COR-L47 (cell line): ENCODE data around the gene ASB8.
A peak's percentile ranks its signal among the peaks of the same experiment; 100 is the strongest.
"Not testable (repeated sequence)": the region's sequence is repeated elsewhere in the genome, so short reads cannot be mapped to it uniquely, and the experiment has no call there.

ENCODE experiments used
- DNase-seq: peaks from one replicate; lab custom pipeline; 2025; lab: John Stamatoyannopoulos, UW

Gene ASB8

DNA sequence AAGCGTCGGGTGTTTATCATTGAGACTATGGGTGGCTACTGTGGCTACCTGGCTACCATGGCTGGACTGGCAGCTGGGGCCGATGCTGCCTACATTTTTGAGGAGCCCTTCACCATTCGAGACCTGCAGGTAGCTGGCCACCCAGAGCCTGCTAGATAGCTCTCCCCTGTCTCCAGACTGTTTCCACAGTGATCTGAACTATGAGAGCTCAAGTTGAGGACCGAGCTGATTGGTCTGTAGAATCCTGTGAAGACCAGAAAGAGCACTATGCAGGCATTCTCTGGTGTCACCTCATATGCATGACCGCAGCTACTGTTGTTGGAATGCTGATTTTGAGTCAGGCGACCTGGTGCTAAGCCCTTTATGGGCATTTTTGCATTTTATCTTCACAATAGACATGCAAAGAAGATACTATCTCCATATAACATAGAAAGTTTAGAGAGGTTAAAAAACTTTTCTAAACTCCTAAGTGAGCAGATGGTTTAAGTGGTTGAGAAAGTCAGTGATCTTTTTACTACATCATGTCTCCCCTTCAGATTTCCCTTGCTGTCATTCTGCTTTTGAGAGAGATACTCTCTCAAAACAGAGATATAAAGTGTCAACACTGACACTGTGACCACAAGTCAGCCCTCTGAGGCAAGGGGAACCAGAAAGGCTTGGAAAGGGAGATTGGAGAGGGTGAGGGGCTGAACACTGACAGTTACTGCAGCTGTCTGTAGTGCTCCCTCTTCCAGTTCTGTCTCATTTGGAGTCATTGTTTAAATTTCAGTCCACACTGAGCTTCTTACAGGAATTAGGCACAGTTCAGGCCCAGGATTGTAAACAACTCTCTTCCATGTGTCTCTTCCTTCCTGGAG is 14.3 kb downstream of the ASB8 start:
- no peak for DNase-seq

DNA sequence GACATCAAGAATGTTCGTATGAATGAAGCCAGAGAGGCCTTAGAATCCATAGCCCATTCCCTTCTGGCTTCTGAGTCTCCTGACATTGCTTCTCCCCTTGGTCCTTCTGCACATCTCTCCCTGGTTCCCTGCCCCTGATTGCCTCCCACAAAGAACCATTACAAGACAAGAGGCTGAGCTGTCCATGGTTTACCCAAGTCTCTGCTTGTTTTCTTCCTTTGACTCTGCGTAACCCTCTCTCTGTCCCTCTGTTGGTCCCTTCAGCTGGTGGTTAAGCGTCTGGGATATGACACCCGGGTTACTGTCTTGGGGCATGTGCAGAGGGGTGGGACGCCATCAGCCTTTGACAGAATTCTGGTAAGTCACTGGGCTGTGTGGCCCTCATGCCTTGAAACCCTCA is 22.3 kb downstream of the ASB8 start:
- DNase-seq = no peak

DNA sequence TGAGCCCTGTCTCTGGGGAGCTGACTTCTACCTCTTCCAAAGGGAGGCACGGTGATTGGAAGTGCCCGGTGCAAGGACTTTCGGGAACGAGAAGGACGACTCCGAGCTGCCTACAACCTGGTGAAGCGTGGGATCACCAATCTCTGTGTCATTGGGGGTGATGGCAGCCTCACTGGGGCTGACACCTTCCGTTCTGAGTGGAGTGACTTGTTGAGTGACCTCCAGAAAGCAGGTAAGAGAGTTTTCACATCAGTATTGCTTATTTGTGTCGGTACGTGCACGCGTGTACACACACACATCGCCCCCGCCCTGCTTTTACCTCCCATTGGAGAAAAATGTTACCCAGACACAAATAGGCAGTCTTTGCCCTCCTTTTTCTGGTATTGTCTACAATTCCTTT is 24.5 kb downstream of the ASB8 start:
- DNase-seq = no peak

DNA sequence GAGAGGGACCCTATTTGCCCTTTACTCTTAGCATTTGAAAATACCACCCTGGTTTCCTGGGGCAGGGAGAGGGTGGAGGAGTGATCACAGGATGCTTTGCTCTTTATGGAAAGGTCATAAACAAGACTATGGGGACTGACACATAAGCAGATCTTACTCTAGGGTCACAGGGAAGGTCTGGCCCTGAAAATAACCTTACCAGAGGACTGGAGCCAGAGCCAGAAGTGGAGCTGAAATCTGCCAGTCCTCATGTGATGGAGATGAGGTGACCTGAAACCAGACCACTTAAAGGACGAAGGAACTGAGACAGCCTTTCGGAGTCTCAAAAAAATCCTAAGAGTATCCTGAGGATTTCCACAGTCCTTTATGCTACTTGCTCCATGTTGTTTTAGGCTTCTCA is 25.8 kb downstream of the ASB8 start:
- no peak for DNase-seq

DNA sequence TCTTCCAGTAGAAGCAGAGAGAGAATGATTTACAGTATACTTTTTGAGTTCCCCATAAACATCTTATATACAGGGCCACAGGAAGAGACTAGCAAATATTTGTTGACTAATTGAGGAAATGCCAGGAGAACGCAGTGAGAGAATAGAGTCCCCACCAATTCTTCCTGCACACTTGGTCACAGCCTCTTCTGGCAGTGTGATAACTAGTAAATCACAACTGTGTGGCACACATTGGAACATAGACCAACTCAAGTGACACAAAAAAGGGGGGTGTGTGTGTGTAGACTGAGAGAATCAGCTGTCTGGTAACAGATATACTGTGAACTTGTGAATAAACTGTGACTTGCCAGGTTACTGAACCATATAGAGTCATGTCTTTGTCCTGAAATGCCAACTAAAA is 27.9 kb downstream of the ASB8 start:
- no peak for DNase-seq

DNA sequence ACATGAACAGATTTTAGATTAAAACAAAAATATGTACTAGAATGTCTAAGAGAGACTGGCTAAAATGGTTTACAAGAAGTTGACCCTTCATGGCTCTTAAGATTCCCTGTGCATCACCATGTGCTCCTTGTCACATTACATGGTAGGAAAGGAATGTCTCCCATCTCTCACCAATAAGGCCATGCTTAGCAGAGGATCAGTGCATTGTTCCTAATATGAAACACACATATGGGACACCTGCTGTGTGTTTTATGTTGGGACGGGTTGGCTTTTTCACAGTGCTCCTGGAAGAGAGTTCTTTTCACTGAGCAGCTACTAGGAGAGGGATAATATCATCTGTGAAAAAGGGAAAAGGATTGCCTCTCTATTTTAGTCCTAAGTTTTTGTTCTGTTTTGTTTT is 28.5 kb downstream of the ASB8 start:
- no peak for DNase-seq

DNA sequence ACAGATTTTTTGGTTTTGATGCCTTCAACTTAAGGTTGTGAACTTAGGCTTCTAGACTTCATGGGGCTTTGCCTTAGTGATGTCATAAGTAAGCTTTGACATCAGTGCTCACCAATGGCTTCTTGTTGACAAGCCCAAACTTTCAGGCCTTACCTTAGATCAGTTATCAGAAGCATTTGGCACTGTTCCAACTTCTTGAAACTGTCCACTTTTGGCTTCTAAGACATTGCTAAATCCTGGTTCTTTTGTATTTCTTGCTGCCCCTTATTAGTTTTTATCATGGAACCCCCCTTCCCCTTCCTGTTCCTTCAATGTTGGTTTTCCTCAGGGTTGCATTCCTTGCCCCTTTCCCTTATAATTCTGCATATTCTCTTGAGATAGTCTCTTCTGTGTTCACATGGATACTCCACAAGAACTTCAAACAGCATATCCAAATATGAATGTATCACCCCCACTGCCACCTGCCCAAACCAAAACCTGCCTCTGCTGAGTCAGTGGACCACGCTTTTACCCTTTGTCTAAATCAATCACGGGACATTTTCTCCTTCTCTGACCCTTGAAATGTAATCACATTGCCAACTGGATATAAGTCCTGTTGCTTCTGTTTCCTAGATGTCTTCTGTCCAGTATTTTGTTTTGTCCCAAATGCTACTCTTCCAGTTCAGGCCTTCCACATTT is 30.2 kb downstream of the ASB8 start:
- DNase-seq = no peak

DNA sequence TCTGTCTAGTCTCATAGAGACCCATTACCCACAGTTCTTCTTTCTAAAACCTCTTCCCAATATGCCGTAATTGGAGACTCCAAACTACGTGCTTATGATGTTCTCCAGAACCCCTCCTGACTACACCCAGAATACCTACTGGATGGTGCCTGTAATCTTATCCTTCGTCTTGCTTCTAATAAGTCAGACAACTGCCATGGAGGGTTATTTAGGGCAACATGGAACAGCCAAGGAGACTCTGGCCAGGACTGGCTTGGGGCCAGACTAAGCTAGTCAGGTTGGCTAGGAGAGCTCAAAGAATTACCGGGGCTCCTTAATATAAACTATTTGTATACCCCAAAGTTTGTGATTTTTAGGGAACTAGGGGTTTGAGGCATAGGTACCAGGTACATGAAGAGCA is 31.3 kb downstream of the ASB8 start:
- DNase-seq = no peak

DNA sequence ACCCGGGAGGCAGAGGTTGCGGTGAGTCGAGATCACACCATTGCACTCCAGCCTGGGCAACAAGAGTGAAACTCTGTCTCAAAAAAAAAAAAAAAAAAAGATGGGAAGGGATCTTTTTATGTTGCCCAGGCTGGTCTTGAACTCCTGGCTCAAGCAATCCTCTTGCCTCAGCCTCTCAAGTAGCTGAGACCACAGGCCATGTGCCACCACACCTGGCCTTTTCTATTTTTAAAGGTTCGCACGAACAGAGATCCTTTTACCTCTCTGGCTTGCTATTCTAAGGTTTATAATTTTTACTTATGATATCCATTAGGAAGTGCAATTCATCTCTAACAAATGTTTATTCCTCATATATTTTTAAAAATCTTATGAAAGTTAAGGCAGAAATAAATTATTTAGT is 31.8 kb downstream of the ASB8 start:
- not testable (repeated sequence) for DNase-seq

DNA sequence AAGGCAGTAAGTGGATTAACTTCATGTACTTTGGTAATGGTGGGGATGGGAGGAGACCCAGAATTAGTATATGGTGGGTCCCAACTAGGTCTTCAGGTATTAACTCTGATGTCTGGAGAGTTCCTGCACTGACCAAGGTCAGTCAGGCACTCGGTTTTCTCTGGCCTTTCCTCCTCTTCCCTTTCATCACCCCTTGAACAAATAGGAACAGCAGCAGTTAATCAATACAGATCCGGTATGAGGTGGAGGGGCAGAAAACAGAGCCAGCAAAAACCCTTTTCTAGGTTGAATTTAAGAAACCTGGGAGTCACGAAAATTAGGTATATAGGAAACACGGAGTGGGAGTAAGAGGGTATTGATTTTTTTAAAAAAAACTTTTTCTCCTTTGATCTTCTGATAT is 34.1 kb downstream of the ASB8 start:
- no peak for DNase-seq

DNA sequence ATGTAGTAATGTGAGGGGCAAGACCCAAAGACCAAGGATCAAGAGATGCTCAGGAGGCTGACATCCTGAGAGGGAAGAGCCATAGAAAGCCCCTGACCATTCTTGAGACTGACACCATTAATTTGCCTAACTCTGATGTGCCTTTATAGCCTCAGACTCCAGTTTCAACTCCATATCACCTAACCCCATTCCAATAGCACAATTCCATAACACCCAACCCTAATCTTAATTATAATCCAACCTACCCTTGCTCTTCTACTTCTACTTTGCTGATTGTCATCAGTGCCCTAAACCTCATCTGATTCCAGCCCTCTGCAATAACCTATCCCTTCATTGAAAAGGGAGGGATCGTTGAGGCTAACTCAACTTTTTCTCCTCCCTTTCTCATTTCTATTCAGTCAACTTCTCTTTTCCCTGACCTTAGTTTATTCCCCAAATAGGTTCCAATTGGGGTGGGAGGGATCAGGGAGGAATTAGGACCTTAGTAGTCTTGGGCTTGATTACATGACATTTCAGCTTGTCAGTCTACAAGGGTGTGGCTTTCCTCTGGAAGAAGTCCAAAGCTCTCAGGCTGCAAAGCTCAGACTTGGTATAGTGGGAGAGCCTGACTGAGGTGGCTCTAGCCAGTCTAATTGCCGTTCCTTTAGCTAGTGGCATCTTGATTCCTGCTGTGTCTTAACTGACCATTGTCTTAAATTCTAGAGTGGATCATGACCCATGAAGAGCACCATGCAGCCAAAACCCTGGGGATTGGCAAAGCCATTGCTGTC is 35.1 kb downstream of the ASB8 start:
- no peak for DNase-seq

DNA sequence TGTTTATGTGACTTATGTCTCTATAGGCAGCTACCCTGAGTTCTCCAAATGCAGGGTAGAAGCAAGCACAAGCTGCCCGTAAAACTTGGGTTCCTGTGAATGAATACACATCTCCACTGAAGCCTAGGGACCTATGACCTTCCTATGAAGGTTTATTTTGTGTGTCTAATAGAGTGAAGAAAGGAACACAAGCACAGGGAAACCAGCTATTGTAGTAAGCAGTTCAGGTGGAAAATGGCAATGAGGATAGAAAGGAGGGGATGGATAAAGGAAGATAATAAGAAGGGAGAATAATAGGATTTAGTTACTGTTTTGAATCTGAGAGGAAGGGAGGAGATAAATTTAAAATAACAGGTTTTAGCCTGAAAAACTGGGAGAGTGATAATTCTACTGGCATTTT is 35.8 kb downstream of the ASB8 start:
- no peak for DNase-seq

DNA sequence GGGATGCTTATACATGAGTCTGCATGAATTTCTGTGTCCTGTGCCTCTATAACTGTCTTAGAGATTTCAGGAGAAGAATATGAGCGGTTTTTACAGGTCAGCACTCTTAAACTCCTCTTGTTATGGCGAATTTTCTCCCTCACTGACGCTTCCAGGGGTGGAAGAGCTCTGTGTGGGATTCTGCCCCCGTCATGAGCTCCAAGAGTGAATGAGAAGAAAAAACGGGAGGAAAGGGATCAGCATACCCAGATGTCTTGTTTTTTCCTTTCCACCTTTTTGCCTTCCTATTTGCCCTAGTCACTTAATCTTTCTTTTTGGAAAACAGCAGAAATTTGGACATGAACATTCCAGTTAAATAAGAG is 37.5 kb downstream of the ASB8 start:
- DNase-seq = no peak

DNA sequence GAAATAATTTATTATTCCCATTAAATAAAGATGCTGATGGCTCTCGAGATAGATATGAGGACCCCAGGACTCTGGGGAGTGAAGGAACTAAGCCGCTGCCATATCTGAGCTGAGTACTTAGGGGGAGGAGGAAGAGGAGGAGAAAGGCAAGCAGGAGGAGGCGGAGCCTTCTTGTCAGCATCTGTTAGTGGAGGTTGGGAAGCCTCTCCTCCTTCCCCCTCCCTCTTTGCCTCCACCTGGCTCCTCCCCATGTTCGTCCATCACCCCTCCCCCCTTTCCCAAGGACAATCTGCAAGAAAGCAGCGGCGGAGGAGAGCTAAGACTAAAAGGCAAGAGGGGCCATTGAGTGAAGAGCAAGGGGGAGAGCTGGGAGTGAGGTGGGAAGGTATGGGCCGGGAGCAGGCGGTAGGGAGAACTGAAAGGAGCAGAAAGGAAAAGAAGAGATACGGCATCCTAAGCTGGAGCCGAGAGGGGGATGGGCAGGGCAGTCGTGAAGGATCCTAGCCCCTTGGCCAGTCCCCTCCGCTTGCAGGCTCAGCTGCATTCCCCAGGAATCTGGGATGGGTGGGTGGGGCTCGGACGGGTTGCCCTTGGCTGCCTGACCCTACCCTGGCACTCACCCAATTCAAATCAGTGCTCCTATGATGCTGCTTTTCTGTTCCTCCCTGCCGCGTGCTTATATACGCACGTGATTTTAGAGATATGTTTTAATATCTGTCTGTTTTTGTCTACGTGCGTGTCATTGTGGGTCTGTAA is 38.1 kb downstream of the ASB8 start, which contains the start of gene PFKM:
Gene PFKM, plus strand, starts transcription at position 287 of the 756 bp plus-strand sequence. CDS start 3,411 bp downstream, outside the sequence.
- peak; percentile 68 for DNase-seq

DNA sequence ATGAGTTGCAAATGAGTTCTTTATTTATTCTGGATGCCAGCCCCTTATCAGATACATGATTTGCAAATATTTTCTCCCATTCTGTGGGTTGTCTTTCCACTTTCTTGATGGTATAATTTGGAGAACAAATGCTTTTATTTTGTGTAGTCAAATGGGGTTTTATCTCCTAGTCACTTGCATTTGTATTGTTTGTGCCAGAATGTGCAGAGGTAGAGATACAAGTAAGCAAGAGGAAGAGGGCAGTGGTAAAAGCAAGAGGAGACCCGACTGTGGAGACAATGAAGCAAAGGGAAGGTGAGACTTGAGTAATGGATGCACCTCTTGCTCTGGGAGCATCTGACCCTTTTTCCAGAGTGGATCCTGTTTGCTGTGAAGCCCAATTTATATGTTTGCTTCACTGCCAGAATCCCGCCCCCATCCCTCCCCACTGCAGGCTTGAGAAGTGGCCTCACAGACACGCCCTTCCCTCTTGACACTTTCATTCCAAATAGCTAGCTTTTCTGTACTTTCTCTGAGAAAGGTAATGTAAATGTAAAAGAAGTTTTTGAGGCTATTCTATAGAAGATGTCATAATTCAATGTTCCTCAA is 38.9 kb downstream of the ASB8 start:
- no peak for DNase-seq

DNA sequence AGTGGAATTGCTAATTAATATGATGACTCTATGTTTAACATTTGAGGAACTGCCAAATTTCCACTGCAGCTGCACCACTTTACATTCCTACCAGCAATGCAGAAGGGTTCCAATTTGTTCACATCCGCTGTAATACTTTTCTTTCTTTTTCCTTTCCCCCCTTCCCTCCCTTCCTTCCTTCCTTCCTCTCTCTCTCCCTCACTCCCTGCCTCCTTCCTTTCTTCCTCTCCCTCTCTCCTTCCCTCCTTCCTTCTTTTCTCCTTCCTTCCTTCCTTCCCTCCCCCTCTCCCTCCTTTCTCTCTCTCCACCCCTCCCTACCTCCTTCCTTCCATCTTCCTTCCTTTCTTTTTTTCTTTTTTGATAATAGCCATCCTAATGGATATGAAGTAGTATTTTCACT is 41.4 kb downstream of the ASB8 start:
- no peak for DNase-seq

DNA sequence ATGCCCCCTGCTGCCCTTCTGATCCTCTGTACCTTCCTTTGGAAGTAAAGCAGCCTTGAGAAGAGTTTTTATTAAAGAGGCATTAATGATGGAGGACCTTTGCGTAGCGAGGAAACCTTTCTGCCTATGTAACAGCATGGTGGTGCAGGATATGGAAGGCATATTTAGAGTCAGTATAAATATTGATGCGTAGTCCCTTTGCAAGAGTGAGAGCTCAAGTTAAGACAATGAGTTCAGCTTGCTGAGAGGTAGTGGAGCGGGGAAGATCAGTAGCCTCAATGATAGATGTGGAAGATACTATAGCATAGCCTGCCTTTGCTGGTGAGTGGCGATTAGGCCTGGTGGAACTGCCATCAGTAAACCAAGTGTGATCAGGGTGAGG is 46.0 kb downstream of the ASB8 start:
- not testable (repeated sequence) for DNase-seq

DNA sequence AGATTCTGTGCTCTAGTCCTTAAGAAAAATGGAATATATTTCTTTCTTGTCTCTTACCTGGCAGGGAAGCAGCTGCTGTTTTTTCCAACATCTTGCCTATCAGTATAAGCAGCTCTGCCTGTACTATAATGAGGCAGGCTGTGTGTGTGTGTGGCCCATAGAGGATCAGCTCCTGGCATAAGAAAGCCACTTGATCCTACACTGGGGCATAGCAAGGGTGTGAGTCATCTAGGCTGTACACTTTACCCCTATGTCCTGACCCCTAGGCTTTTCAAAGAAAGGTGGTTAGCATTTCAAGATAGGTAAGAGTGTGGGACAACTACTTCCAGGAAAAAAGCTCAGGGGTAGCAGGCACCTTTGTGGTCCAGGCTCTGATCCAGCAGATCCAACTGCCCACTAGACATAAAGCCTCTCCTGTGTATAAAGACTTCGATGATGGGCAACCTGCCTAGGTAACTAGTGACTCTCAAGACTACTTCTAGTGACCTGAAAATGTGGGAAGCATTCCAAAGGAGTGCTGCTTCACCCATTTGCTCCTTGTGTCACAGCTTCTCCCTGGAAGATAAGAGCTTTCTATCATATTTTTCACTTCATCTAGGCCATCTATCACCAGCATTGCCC is 46.5 kb downstream of the ASB8 start:
- DNase-seq = no peak

DNA sequence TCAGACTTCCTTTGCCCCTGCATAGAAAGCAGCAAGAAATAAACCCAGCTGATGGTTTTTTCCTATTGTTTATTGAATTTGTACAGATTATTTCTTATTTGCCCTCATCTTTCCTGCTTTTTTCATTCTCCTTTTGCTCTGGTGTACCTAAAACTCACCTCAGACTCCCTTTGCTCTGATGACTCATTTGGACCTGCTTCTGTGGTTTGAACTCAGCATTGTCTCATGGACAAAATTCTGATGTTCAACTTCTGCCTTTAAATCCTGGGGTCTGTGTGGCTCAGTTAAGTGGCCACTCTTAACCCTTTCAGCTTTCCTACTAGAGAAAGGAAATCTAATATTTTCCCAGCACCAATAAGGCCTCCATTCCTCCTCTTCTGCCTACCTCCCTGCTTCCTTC is 47.9 kb downstream of the ASB8 start:
- DNase-seq = no peak

DNA sequence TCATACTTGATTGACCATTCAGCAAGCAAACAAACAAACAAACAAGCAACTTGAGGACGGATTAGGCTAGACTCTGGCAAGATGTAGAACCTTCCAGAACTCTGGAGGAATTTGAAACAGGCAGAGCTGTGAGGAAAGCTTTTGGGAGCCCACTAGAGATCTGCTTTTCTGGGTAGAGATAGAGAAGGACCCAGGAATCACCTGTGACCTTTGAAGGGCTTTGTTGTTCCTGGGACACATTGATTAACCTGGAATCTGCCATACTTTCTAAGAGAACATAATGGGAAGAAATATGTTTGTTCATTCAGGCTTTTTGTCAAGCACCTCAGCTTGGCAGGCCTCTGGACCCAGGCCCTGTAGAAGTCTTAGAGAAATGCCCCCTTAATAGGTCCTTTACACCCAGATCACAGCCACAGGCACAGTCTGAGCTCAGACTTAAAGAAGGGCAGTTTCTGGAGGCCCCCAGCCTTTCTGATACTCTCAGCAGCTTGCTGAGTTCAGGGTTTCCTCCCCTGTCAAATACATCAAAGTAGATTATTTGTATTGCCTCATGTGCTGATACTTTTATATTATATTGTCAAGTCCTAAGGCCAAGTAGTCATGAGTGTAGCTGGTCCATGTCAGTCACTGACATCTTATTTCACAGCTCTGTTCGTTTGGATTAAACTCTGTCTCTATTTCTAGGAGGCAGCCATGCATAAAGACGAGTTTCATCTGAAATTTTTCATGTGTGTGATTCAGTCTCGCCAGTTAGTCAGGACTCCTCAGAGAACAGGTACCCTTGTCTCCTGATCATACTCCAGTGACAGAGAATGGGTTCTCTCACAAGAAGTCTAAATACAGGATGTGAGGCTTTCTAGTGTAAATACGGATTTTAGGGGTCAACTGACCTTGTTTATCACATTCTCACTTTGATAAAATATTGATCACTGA is 50.4 kb downstream of the ASB8 start:
- no peak for DNase-seq
